GM19324 (cell line): Measurements from ENCODE around the gene SLX9.
A peak's percentile ranks its signal among the peaks of the same experiment; 100 is the strongest.

ENCODE experiments used
- ATAC-seq: cut with Tn5 transposase; IDR thresholded peaks from one replicate; pipeline ENCODE4 v1.9.1; 2021; ENCODE audit warnings: mild to moderate bottlenecking, moderate library complexity; ENCODE audit not compliant: unreplicated experiment, low FRiP score

Gene SLX9

GRCh38 chr21:44943686-44944550, 4.1 kb downstream of the SLX9 start:
- ATAC-seq = no peak

DNA sequence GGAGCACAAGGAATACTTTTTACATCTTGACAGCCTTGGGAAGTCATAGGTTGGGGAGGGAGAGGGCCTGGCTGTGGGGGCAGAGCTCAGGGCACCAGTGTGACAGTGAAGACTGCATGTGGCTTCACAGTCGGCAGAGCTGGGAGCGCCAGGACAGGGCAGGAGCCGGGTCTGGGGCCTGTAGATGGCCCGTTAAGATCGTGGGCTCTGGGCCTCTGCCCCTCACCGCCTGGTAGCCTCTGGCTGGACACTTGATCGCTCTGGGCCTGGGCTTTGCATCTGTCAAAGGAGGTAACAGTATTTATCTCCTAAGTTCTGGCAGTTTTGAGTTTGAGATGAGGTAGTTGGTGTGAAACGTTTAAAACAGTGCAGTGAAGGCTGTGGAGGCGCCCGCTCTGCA, 4.8 kb downstream of the SLX9 start:
- no peak for ATAC-seq

DNA sequence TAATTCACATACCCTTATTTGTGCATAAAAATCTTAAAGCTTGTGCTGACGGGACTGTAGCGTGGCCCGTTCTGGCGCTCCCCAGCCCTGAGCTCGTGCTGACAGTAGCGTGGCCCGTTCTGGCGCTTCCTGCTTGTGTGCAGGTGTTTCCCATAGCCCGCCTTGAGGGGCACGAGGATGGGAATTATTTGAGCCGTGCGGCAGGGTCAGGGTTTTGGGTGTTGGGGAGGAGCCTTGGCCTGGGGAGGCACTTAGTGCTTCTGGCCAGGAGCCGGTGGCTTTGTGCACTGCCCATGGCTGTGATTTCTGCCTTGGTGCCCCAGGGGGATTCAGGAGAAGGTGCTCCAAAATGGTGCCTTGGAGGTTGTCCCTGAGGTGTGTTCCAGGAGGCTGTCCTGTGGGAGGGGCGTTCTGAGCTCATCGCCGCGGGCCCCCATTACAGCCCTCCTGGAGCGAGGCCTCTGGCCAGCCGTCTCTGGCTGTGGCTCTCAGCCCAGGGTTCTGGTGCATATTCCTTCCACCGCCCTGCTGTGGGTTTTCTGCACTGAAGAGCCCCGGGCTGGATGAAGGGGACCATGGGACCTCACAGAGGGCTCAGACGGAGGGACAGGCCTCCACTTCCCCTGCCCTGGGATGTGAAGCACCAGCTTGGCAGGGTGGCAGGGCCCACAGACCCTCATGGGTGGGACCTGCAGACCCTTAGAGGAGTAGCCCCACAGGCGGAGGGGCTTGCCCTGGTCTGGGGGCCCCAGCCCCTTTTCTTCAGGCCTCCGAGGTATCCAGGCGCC, 6.6 kb downstream of the SLX9 start:
- no peak for ATAC-seq

DNA sequence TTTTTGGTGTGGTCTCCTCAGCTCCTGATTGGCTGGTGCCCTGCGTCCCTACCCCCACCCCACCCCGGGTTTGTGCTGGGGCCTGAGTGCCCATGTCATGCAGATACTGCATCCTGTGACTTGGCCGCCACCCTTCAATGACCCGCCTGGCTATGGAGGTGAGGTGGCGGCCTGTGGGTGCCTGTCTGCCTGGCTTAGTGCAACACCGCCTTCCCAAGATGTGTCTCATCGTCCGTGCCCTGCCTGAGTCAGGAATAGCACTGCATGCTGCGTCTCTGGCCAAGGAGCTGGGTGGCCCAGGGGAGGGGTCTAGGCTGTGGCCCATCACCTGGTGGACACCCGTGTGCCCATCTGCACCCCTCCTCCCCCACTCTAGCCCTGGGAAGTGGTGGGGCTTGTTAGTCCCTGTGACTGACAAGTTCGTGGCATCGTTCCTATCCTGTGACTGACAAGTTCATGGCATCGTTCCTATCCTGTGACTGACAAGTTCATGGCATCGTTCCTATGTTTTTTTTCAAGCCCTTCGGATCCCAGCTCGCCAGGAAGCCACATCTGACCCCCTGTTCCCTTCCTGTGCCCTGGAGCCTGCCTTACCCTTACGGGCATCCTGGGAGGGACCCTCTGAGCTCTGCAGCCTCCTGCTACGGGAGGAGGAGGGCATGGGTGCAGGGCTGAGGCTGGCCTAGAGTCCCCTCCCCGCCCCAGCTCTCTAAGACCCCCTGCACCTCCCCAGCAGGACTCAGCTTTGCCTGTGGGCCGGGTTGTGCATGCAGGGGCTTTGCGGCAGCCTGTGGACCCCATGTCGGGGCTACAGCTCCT, 7.5 kb downstream of the SLX9 start:
- ATAC-seq = no peak

GRCh38 chr21:44947930-44948331, 8.1 kb downstream of the SLX9 start:
- no peak for ATAC-seq

- ATAC-seq = no peak
Measured at GRCh38 chr21:44948426-44949120, 8.7 kb downstream of the SLX9 start.

DNA sequence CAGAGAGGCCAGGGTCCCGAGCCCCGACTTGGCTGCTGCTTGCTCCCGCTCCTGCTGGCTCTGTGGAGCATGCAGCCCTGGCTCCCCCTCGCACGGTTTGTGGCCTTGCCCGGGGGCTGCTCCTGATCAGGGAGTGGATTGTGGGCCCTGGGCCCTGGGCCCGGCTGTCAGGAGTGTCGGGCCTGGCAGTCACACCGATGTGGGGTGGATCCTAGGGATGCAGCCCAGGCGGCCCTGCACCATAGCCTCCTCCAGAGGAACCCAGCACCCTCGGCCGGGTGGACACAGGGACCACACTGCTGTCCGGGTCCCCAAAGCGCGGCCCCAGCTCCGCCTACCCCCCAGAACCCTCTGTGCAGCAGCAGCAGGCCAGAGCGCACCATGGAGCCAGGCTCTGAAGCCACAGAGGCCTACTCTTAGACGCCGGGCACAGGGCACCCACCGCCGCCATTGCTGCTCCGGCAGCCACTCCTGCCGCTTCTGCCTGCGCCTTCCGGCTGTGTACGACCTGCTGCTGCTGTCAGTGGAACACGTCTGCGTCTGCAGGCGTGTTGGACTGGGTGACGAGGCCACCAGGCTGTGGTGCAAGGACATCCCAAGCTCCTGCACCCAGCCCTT, 9.4 kb downstream of the SLX9 start:
- peak; percentile 12 for ATAC-seq

GRCh38 chr21:44949779-44950198, 10.0 kb downstream of the SLX9 start:
- peak; percentile 59 for ATAC-seq

GRCh38 chr21:44950351-44950750, 10.5 kb downstream of the SLX9 start:
- no peak for ATAC-seq

GRCh38 chr21:44951186-44951915, 11.5 kb downstream of the SLX9 start:
- no peak for ATAC-seq

DNA sequence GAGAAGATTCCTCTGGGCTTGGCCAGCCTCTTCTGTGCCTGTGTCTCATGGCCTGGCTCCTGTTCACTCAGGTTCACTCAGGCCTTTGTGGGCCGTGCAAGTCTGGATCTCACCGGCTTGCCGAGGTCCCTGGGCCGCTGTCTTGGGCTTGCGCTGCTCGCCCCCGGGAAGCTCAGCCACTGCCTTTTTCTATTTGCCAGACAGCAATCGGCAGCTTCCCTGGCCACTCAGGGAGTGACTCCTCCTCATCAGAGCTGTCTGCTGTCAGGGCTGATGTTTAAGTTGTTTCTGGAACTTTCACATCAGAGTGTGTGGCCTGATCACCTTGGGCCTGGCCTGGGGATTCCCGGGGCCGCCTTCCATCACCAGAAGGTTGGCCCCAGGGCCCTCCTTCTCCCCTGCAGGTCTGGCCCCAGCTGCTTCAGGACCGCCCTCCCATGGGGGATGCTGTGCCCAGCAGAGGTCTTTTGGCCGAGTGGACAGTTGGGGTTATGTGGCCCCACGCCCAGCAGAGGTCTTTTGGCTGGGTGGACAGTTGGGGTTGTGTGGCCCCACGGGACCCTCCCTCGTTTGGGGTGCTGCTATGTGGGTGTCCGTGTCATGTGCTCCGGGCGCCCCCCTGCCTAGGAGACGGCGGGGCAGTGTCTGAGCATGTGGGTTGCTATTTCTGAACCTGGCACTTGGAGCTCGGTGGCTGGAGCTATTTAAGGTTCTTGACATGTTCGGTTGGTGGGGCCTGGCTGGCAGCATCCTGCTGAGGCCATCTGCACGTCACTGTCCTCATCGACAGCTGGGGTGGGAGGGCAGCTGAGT, 12.5 kb downstream of the SLX9 start:
- no peak for ATAC-seq

GRCh38 chr21:44952929-44953627, 13.2 kb downstream of the SLX9 start:
- ATAC-seq = no peak

GRCh38 chr21:44953628-44954021, 13.8 kb downstream of the SLX9 start:
- ATAC-seq = no peak

GRCh38 chr21:44954281-44954771, 14.5 kb downstream of the SLX9 start:
- no peak for ATAC-seq

DNA sequence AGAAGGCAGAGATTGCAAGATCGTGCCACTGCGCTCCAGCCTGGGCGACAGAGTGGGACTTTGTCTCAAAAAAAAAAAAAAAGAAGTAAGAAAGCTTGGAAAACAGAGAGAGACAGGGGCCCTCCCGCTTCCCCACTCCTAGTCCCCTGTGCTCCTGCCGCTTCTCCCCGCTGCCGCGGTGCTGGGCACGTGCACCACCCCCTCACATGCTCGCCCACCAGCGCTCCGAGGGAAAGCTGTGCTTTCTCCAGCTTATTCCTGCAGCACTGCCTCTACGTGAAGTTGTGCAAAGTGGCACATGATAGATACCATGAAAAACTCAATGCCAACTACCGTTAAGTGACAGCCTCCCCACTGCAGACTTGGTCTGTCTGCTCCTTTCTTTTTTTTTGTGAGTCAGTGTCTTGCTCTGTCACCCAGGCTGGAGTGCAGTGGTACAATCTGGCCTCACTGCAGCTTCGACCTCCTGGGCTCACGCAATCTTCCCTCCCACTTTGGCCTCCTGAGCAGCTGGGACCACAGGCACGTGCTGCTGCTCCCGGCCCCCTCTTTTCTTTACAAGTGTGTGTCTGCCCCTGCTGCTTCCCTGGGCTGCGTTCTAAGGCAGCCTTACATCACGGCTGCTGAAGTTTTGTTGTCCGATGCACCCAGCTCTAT, 15.4 kb downstream of the SLX9 start:
- ATAC-seq = no peak

- no peak for ATAC-seq
Measured at GRCh38 chr21:44955798-44956175, 16.0 kb downstream of the SLX9 start.
